ENCODE results near the gene SYT8. TPM values are rescaled to one million over a fixed set of nuclear protein-coding genes. Genes with fewer than 3 reads are reported as not detected.
"Not testable (repeated sequence)": the region's sequence is repeated elsewhere in the genome, so short reads cannot be mapped to it uniquely, and the experiment has no call there.

SYT8 gene
- total and polyA plus RNA-seq, 10 donors, result 0.83 TPM; not detected in 9

DNA sequence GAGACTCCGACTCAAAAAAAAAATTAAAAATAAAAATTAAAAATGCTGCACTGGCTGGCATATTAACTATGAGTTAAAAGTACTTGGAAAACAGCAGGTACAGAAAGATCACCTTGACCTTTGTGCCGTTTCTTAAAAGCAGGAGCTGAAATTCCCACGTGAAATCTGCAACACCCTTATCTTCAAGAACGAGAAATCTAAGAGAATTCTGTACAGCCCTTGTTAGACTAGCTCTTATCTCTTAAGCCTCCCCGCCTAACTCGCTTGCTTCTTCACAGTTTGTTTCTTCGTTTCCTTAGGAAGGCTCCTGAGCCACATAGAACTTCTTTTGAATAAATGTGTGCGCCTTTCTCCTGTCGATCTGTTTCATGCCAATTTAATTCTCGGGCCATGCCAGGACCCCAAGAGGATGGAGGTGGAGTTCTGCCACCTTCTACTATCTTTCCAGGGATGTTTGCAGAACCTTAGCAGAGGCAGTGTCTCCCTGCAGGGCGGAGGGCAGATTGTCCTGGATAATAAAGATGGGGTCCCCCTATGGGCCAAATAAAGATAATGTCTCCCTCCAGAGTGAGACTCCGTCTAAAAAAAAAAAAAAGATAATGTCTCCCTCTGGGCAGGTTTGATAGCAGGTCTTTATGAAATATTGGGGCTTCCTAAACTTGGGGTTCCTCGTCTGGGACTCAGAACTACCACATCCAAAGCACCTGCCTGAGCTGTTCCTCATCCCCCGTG is 27.4 kb upstream of the SYT8 start:
- no peak for DNase-seq
- WGBS, 5 donors, result 59 to 75% (median 69%) methylated on average over 13 to 14 of the region's 14 CpGs

DNA sequence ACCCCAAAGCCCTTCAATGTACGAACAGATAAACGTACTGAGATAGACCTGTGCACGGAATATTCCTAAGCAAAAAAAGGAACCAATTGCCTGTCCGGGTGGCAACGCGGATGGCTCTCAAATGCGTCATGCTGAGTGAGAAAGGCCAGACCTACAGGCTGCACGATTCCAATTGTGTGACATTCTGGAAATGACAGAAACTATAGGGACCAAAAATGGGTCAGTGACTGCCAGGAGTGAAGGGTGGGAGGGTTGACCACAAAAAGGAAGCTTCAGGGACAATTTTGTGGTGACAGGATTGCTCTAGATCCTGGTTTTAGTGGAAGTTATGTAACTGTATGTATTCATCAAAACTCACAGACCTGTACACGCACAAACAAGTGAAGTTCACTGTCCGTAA is 24.0 kb upstream of the SYT8 start:
- peaks cover 0 to 5% (median 0%) of the 10 kb centered on the region in 8 donors for H3K9me3 ChIP-seq
- WGBS, 5 donors, result 37 to 57% (median 49%) methylated on average over 10 of the region's 10 CpGs
- no peak overlapping the region for H3K4me3 ChIP-seq
- intact Hi-C loops (cut with DNase I; ENCODE audit: low total_unique reads), result no loop called here
- peaks cover 0 to 60% (median 0%) of the 10 kb centered on the region in 7 donors for H3K27me3 ChIP-seq (replicated peaks in 1 of 7)
- H3K36me3 ChIP-seq, result no peaks in the 10 kb centered on the region
- H3K27ac ChIP-seq, result peak overlapping the region in 5 of 8 donors; percentile 14 to 70 (median 42)
- DNase-seq, result no peak
- H3K4me1 ChIP-seq, result peaks cover 0 to 15% (median 0%) of the 10 kb centered on the region in 6 donors
- TF ChIP-seq POLR2AphosphoS5 (IDR thresholded peaks at IDR 0.05), result no peak
- TF ChIP-seq, protein P1, sequence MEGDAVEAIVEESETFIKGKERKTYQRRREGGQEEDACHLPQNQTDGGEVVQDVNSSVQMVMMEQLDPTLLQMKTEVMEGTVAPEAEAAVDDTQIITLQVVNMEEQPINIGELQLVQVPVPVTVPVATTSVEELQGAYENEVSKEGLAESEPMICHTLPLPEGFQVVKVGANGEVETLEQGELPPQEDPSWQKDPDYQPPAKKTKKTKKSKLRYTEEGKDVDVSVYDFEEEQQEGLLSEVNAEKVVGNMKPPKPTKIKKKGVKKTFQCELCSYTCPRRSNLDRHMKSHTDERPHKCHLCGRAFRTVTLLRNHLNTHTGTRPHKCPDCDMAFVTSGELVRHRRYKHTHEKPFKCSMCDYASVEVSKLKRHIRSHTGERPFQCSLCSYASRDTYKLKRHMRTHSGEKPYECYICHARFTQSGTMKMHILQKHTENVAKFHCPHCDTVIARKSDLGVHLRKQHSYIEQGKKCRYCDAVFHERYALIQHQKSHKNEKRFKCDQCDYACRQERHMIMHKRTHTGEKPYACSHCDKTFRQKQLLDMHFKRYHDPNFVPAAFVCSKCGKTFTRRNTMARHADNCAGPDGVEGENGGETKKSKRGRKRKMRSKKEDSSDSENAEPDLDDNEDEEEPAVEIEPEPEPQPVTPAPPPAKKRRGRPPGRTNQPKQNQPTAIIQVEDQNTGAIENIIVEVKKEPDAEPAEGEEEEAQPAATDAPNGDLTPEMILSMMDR (IDR thresholded peaks at IDR 0.05 in 8 of 11, conservative IDR thresholded peaks at IDR 0.05 in 3 of 11), result no peak
- no peak for TF ChIP-seq POLR2A (IDR thresholded peaks at IDR 0.05)

More for the DNA sequence above, 27.4 kb upstream of the SYT8 start:
- intact Hi-C loops (cut with DNase I; ENCODE audit: low total_unique reads), result no loop called here
- Histone ChIP-seq H3K27ac (no peak overlapping the region), H3K27me3 (replicated peaks in 1 of 7) (peaks cover 0 to 51% (median 0%) of the 10 kb centered on the region in 7 donors), H3K36me3 (no peaks in the 10 kb centered on the region), H3K9me3 (peaks cover 0 to 5% (median 0%) of the 10 kb centered on the region in 8 donors), H3K4me1 (peaks cover 0 to 15% (median 0%) of the 10 kb centered on the region in 6 donors), H3K4me3 (no peak overlapping the region)
- no peak for TF ChIP-seq POLR2A (IDR thresholded peaks at IDR 0.05)
- TF ChIP-seq, protein P1 (IDR thresholded peaks at IDR 0.05 in 8 of 11, conservative IDR thresholded peaks at IDR 0.05 in 3 of 11), result peak in 2 of 11 experiments; percentile 8 to 18

DNA sequence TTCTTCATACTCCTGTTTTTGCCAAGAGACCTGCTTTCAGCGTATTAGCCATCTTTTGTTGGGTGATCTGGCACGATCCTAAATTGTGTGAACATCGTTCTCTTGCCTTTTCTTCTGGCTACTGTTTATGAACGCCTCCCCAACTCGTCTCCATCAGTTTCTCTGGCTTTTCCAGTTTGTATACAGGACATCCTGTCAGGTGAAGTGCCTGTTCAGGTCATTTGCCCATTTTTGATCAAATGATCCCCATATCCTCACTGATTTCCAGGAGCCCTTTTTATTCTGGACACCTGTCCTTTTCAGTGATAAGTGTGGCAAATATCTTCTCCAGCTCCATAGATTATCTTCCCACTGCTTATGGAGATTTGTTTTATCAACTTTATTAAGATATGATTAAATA is 22.5 kb upstream of the SYT8 start:
- no peak for TF ChIP-seq POLR2A (IDR thresholded peaks at IDR 0.05)
- TF ChIP-seq POLR2AphosphoS5 (IDR thresholded peaks at IDR 0.05), result no peak
- TF ChIP-seq, protein P1 (IDR thresholded peaks at IDR 0.05 in 8 of 11, conservative IDR thresholded peaks at IDR 0.05 in 3 of 11), result no peak
- peaks cover 0 to 7% (median 0%) of the 10 kb centered on the region in 8 donors for H3K9me3 ChIP-seq
- H3K4me3 ChIP-seq, result no peak overlapping the region
- DNase-seq, result no peak
- peaks cover 0 to 15% (median 0%) of the 10 kb centered on the region in 6 donors for H3K4me1 ChIP-seq
- WGBS, 5 donors, result 83 to 91% (median 88%) methylated on average over 5 of the region's 5 CpGs
- H3K27me3 ChIP-seq (replicated peaks in 1 of 7), result peaks cover 0 to 54% (median 0%) of the 10 kb centered on the region in 7 donors
- intact Hi-C loops (cut with DNase I; ENCODE audit: low total_unique reads), result no loop called here
- peak overlapping the region in 1 of 8 donors; percentile 44 for H3K27ac ChIP-seq
- H3K36me3 ChIP-seq, result no peaks in the 10 kb centered on the region

DNA sequence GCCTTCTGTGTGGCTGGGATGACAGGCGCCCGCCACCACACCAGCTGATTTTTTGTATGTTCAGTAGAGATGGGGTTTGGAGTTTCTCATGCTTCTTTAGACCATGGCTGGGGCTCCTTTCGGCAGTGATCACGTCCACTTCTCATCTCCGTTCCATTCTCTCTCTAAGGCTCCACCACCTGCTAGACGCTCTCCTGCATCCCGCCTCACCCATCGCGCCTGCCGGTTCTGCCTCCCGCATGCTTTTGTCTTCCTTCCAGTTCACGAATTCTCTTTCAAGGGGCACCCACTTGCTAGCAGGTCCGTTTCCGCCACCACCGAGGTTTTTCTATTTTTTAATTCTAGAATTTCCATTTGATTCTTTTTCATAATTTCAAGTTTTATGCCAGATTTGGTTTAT is 22.0 kb upstream of the SYT8 start:
- TF ChIP-seq, protein P1 (IDR thresholded peaks at IDR 0.05 in 8 of 11, conservative IDR thresholded peaks at IDR 0.05 in 3 of 11), result no peak
- TF ChIP-seq POLR2AphosphoS5 (IDR thresholded peaks at IDR 0.05) (no peak), POLR2A (IDR thresholded peaks at IDR 0.05) (no peak)
- Histone ChIP-seq H3K36me3 (no peaks in the 10 kb centered on the region), H3K27ac (peak overlapping the region in 2 of 8 donors; percentile 34 to 44), H3K9me3 (peaks cover 0 to 12% (median 3%) of the 10 kb centered on the region in 8 donors), H3K4me1 (peaks cover 0 to 15% (median 0%) of the 10 kb centered on the region in 6 donors), H3K27me3 (replicated peaks in 1 of 7) (peaks cover 0 to 48% (median 0%) of the 10 kb centered on the region in 7 donors), H3K4me3 (no peak overlapping the region)
- no peak for DNase-seq
- intact Hi-C loops (cut with DNase I; ENCODE audit: low total_unique reads), result no loop called here
- 83 to 93% (median 90%) methylated on average over 15 of the region's 15 CpGs for WGBS, 5 donors

DNA sequence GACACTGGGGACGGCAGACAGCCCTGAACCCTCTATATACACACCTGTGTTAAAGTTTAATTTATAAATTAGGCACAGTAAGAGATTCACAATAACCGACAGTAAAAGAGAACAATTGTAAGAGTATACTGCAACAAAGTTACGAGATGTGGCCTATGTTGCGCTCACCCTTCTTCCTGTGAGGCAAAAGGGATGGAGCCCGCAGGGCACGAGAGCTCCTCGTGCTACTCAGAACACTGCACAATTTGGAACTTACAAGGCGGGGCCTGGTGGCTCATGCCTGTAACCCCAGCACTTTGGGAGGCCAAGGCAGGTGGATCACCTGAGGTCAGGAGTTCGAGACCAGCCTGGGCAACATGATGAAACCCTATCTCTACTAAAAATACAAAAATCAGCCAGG is 21.4 kb upstream of the SYT8 start:
- H3K9me3 ChIP-seq, result peaks cover 0 to 18% (median 8%) of the 10 kb centered on the region in 8 donors
- WGBS, 5 donors, result 57 to 83% (median 72%) methylated on average over 9 of the region's 9 CpGs
- DNase-seq; H3K4me3 ChIP-seq; intact Hi-C loops (cut with DNase I; ENCODE audit: low total_unique reads); H3K36me3 ChIP-seq: not testable (repeated sequence)
- peaks cover 0 to 45% (median 0%) of the 10 kb centered on the region in 7 donors for H3K27me3 ChIP-seq (replicated peaks in 1 of 7)
- H3K27ac ChIP-seq, result peak overlapping the region in 3 of 8 donors; percentile 5 to 44 (median 34)
- H3K4me1 ChIP-seq, result peaks cover 0 to 15% (median 0%) of the 10 kb centered on the region in 6 donors
